Osteoblast (primary cell): ENCODE results near the gene PHAX. TPM values are rescaled to one million over a fixed set of nuclear protein-coding genes. Genes with fewer than 3 reads are reported as not detected.

Source experiments
- DNase-seq: peaks from one replicate; pipeline ENCODE4 v3.0.0; 2011; ENCODE audit warnings: low spot score, mixed read lengths; ENCODE audit not compliant: insufficient read length; ENCODE audit errors: missing footprints
- H2AFZ ChIP-seq: 2 replicates; pipeline ENCODE4 v1.6.0; 2011; ENCODE audit warnings: mild to moderate bottlenecking, low read length
- H3K27ac ChIP-seq: 2 replicates; pipeline ENCODE4 v1.5.1; 2011; ENCODE audit warnings: mild to moderate bottlenecking, low read depth, low read length, moderate library complexity
- H3K27me3 ChIP-seq: 2 replicates; pipeline ENCODE4 v1.6.0; 2012; ENCODE audit warnings: mild to moderate bottlenecking, control low read depth, inconsistent platforms, low read length, moderate library complexity; ENCODE audit not compliant: insufficient read depth
- H3K36me3 ChIP-seq: 2 replicates; pipeline ENCODE4 v1.5.1; 2011; ENCODE audit warnings: mild to moderate bottlenecking, low read length, control low read depth, moderate library complexity; ENCODE audit not compliant: insufficient read depth
- H3K4me1 ChIP-seq: 2 replicates; pipeline ENCODE4 v1.5.1; 2011; ENCODE audit warnings: mild to moderate bottlenecking, low read length, control low read depth, moderate library complexity; ENCODE audit not compliant: insufficient read depth
- H3K4me2 ChIP-seq: 2 replicates; pipeline ENCODE4 v1.6.0; 2011; ENCODE audit warnings: mild to moderate bottlenecking, low read length; ENCODE audit not compliant: insufficient read depth
- H3K4me3 ChIP-seq: fragments of 200-600 bp; sonication (generic); 3 replicates; pipeline ENCODE4 v1.5.1; 2012; ENCODE audit warnings: mild to moderate bottlenecking, low read length, inconsistent platforms; ENCODE audit not compliant: insufficient read depth
- H3K79me2 ChIP-seq: 2 replicates; pipeline ENCODE4 v1.6.0; 2012; ENCODE audit warnings: mild to moderate bottlenecking, low read length, control low read depth, inconsistent platforms; ENCODE audit not compliant: insufficient read depth
- H3K9me3 ChIP-seq: 2 replicates; pipeline ENCODE4 v1.5.1; 2011; ENCODE audit warnings: low read depth, low read length, control low read depth
- H4K20me1 ChIP-seq: 2 replicates; pipeline ENCODE4 v1.6.0; 2012; ENCODE audit warnings: mild to moderate bottlenecking, low read length, control low read depth; ENCODE audit not compliant: insufficient read depth
- CTCF ChIP-seq: IDR thresholded peaks from 2 replicates; pipeline ENCODE4 v1.5.1; 2011; ENCODE audit warnings: mild to moderate bottlenecking, low read depth, low read length, moderate library complexity; ENCODE audit errors: extremely low read depth
- total RNA-seq: library from RNA; depleted of rRNA; stranded (reverse); fragments of >200 nt; gene quantifications from 2 replicates; pipeline ENCODE4 v1.2.3, GENCODE V29; 2012

The PHAX gene
- total RNA-seq, 1 donor: 55.4 TPM

GRCh38 chr5:126577415-126577814, 23.3 kb upstream of the PHAX start:
- H3K36me3 ChIP-seq: peaks cover 37% of the 10 kb centered on the region
- no peak overlapping the region for H3K4me3 ChIP-seq
- H2AFZ ChIP-seq: no peak overlapping the region
- H3K79me2 ChIP-seq: no peaks in the 10 kb centered on the region
- no peaks in the 10 kb centered on the region for H3K4me1 ChIP-seq
- H4K20me1 ChIP-seq: no peaks in the 10 kb centered on the region
- no peak overlapping the region for H3K27ac ChIP-seq
- H3K4me2 ChIP-seq: no peak overlapping the region
- DNase-seq: no peak
- no peaks in the 10 kb centered on the region for H3K27me3 ChIP-seq
- no peaks in the 10 kb centered on the region for H3K9me3 ChIP-seq
- TF ChIP-seq CTCF: no peak

- Histone ChIP-seq H3K9me3 (no peaks in the 10 kb centered on the region), H3K79me2 (no peaks in the 10 kb centered on the region), H3K4me2 (no peak overlapping the region), H3K4me3 (no peak overlapping the region), H3K4me1 (no peaks in the 10 kb centered on the region), H4K20me1 (no peaks in the 10 kb centered on the region), H3K27ac (no peak overlapping the region), H3K27me3 (no peaks in the 10 kb centered on the region), H2AFZ (no peak overlapping the region), H3K36me3 (peaks cover 52% of the 10 kb centered on the region)
- DNase-seq: no peak
- no peak for TF ChIP-seq CTCF
Observed at GRCh38 chr5:126579716-126580115, 21.0 kb upstream of the PHAX start.

- Histone ChIP-seq H3K4me2 (no peak overlapping the region), H3K79me2 (no peaks in the 10 kb centered on the region), H2AFZ (no peak overlapping the region), H3K36me3 (peaks cover 48% of the 10 kb centered on the region), H3K27me3 (no peaks in the 10 kb centered on the region), H3K27ac (no peak overlapping the region), H4K20me1 (no peaks in the 10 kb centered on the region), H3K9me3 (no peaks in the 10 kb centered on the region), H3K4me1 (no peaks in the 10 kb centered on the region), H3K4me3 (no peak overlapping the region)
- no peak for TF ChIP-seq CTCF
- DNase-seq: no peak
Observed at GRCh38 chr5:126583761-126584160, 17.0 kb upstream of the PHAX start.

GRCh38 chr5:126587551-126588390, 13.0 kb upstream of the PHAX start:
- H2AFZ ChIP-seq: no peak overlapping the region

More at GRCh38 chr5:126587551-126588390, 13.0 kb upstream of the PHAX start:
- no peak for TF ChIP-seq CTCF
- Histone ChIP-seq H4K20me1 (no peaks in the 10 kb centered on the region), H3K9me3 (no peaks in the 10 kb centered on the region), H3K27ac (no peak overlapping the region), H3K36me3 (peaks cover 24% of the 10 kb centered on the region), H3K4me1 (peaks cover under 1% of the 10 kb centered on the region), H3K4me2 (no peak overlapping the region), H3K79me2 (peaks cover 3% of the 10 kb centered on the region), H3K27me3 (no peaks in the 10 kb centered on the region), H3K4me3 (no peak overlapping the region)
- DNase-seq: no peak
